ENCODE data around the gene PDGFB. TPM values are rescaled to one million over a fixed set of nuclear protein-coding genes. Genes with fewer than 3 reads are reported as not detected.
A peak's percentile ranks its signal among the peaks of the same experiment; 100 is the strongest.

Gene PDGFB
- total RNA-seq, 5 donors from 2014 or later (not counting 1 experiment from before 2014, with no cell fraction given), result 2.9 to 18.3 (median 4.6) TPM

GRCh38 chr22:39207141-39208012 is 37.4 kb downstream of the PDGFB start:
- Histone ChIP-seq H3K4me1 (ENCODE audit: control insufficient read depth in 1 of 2, extremely low read depth in 1 of 2, insufficient read depth in 2 of 2, low read length in 2 of 2) (peaks cover 0 to 36% of the 10 kb centered on the region in 2 experiments), H3K4me3 (ENCODE audit: control insufficient read depth in 1 of 2, extremely low read depth in 1 of 2, low read length in 1 of 2) (no peak overlapping the region), H3K9me3 (no peaks in the 10 kb centered on the region), H3K27ac (ENCODE audit: low read length) (no peak overlapping the region), H3K27me3 (replicated peaks in 1 of 2; ENCODE audit: control insufficient read depth in 2 of 2, extremely low read depth in 1 of 2, insufficient read depth in 2 of 2, low read length in 1 of 2) (peaks cover 0 to 8% of the 10 kb centered on the region in 2 experiments), H3K36me3 (ENCODE audit: control insufficient read depth in 2 of 2, extremely low read depth in 1 of 2, insufficient read depth in 1 of 2, low read length in 1 of 2) (no peaks in the 10 kb centered on the region)
- DNase-seq (peak in 2 of 35 experiments; percentile 6 to 16), ATAC-seq (replicated peaks in 1 of 4) (peak in 2 of 4 experiments; percentile 17 to 28)
- 48% methylated on average over 10 of the region's 15 CpGs for WGBS (ENCODE audit: insufficient coverage)
- H3K36me3 Mint-ChIP-seq, result no peaks in the 10 kb centered on the region
- peaks cover 4 to 6% of the 10 kb centered on the region in 2 donors for H3K27me3 Mint-ChIP-seq
- H3K4me3 Mint-ChIP-seq, result peak overlapping the region in 2 of 3 donors; percentile 43 to 48
- CTCF ChIA-PET, result no interaction called here
- peak overlapping the region; percentile 62 to 84 for H3K27ac Mint-ChIP-seq
- POLR2A ChIA-PET, result no interaction called here
- no peaks in the 10 kb centered on the region for H3K9me3 Mint-ChIP-seq
- H3K4me1 Mint-ChIP-seq, result peaks cover 23 to 27% (median 24%) of the 10 kb centered on the region in 3 donors

GRCh38 chr22:39206491-39206890 is 38.3 kb downstream of the PDGFB start:
- DNase-seq (no peak), ATAC-seq (replicated peaks in 1 of 4) (no peak)
- peaks cover 23 to 27% (median 24%) of the 10 kb centered on the region in 3 donors for H3K4me1 Mint-ChIP-seq
- WGBS (ENCODE audit: insufficient coverage), result 100% methylated on average over 4 of the region's 7 CpGs
- no peak overlapping the region for H3K4me3 ChIP-seq (ENCODE audit: control insufficient read depth in 1 of 2, extremely low read depth in 1 of 2, low read length in 1 of 2)
- H3K36me3 Mint-ChIP-seq, result no peaks in the 10 kb centered on the region
- ChIA-PET POLR2A (interaction anchor here (0.7 kb wide), 4 partner anchors 32 to 1195 kb away, joined by 4 to 8 read pairs (median 5); no protein-coding TSS in a partner anchor), CTCF (interaction anchor here in 1 of 2 donors (1.0 kb wide), 1 partner anchor 35 kb away, joined by 3 read pairs; no protein-coding TSS in a partner anchor)
- H3K27ac ChIP-seq (ENCODE audit: low read length), result no peak overlapping the region
- peaks cover 0 to 8% of the 10 kb centered on the region in 2 experiments for H3K27me3 ChIP-seq (replicated peaks in 1 of 2; ENCODE audit: control insufficient read depth in 2 of 2, extremely low read depth in 1 of 2, insufficient read depth in 2 of 2, low read length in 1 of 2)
- H3K9me3 ChIP-seq, result no peaks in the 10 kb centered on the region
- no peaks in the 10 kb centered on the region for H3K36me3 ChIP-seq (ENCODE audit: control insufficient read depth in 2 of 2, extremely low read depth in 1 of 2, insufficient read depth in 1 of 2, low read length in 1 of 2)
- no peak overlapping the region for H3K27ac Mint-ChIP-seq
- H3K4me1 ChIP-seq (ENCODE audit: control insufficient read depth in 1 of 2, extremely low read depth in 1 of 2, insufficient read depth in 2 of 2, low read length in 2 of 2), result peaks cover 0 to 36% of the 10 kb centered on the region in 2 experiments
- H3K9me3 Mint-ChIP-seq, result no peaks in the 10 kb centered on the region
- peak overlapping the region in 1 of 3 donors; percentile 29 for H3K4me3 Mint-ChIP-seq
- peaks cover 3 to 4% of the 10 kb centered on the region in 2 donors for H3K27me3 Mint-ChIP-seq

DNA sequence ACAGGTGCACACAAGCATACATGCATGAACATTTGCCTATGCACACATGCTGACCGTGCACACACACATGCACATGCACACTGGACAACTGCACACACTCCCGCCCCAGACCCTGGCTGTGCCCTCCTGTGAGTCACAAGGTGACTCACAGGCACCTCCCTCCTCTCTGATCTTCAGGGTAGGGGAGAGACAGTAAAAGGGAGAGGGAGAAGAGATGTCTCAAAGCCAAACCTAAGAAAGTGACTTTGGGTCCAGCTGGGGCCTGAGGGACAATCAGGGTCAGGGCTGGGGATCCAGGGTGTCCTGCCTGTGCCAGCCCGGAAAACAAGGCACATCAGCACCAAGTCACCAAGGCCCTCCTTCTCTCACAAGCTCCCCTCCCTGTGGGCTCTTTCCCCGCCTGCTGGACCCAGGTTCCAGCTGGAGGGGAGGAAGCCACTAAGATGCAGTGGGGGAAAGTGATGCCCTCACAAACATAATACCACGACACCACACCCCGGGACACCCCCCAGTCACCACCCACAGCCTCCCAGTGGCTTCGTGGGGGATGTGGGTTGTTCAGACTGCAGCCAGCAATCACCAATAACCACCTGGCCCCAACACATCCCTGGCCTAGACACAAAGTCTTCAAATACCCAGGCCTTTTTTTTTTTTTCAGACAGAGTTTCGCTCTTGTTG is 39.3 kb downstream of the PDGFB start:
- Histone ChIP-seq H3K4me3 (ENCODE audit: control insufficient read depth in 1 of 2, extremely low read depth in 1 of 2, low read length in 1 of 2) (no peak overlapping the region), H3K9me3 (no peaks in the 10 kb centered on the region), H3K27ac (ENCODE audit: low read length) (peak overlapping the region; percentile 52), H3K27me3 (replicated peaks in 1 of 2; ENCODE audit: control insufficient read depth in 2 of 2, extremely low read depth in 1 of 2, insufficient read depth in 2 of 2, low read length in 1 of 2) (peaks cover 0 to 8% of the 10 kb centered on the region in 2 experiments), H3K4me1 (ENCODE audit: control insufficient read depth in 1 of 2, extremely low read depth in 1 of 2, insufficient read depth in 2 of 2, low read length in 2 of 2) (peaks cover 0 to 36% of the 10 kb centered on the region in 2 experiments), H3K36me3 (ENCODE audit: control insufficient read depth in 2 of 2, extremely low read depth in 1 of 2, insufficient read depth in 1 of 2, low read length in 1 of 2) (no peaks in the 10 kb centered on the region)
- peak; percentile 72 to 87 (median 80) for ATAC-seq (replicated peaks in 1 of 4)
- Mint-ChIP-seq H3K36me3 (no peaks in the 10 kb centered on the region), H3K4me1 (peaks cover 23 to 27% (median 24%) of the 10 kb centered on the region in 3 donors), H3K27me3 (peaks cover 3 to 4% of the 10 kb centered on the region in 2 donors), H3K27ac (peak overlapping the region; percentile 46 to 74), H3K9me3 (no peaks in the 10 kb centered on the region), H3K4me3 (peak overlapping the region; percentile 13 to 41 (median 29))
- ChIA-PET POLR2A (interaction anchor here (0.6 to 0.7 kb wide), 6 partner anchors 31 to 1196 kb away, joined by 3 to 8 read pairs (median 5); no protein-coding TSS in a partner anchor), CTCF (interaction anchor here in 1 of 2 donors (0.9 to 1.0 kb wide), 2 partner anchors 34 to 67 kb away, joined by 3 read pairs; no protein-coding TSS in a partner anchor)
- DNase-seq, result peak in 32 of 35 experiments; percentile 7 to 68 (median 46)
- 0% methylated on average over 1 of the region's 8 CpGs for WGBS (ENCODE audit: insufficient coverage)

- CTCF ChIA-PET, result no interaction called here
- ATAC-seq (replicated peaks in 1 of 4) (no peak), DNase-seq (no peak)
- H3K4me1 Mint-ChIP-seq, result peaks cover 23 to 27% (median 24%) of the 10 kb centered on the region in 3 donors
- Histone ChIP-seq H3K27ac (ENCODE audit: low read length) (no peak overlapping the region), H3K4me3 (ENCODE audit: control insufficient read depth in 1 of 2, extremely low read depth in 1 of 2, low read length in 1 of 2) (no peak overlapping the region), H3K4me1 (ENCODE audit: control insufficient read depth in 1 of 2, extremely low read depth in 1 of 2, insufficient read depth in 2 of 2, low read length in 2 of 2) (peaks cover 0 to 36% of the 10 kb centered on the region in 2 experiments), H3K9me3 (no peaks in the 10 kb centered on the region), H3K36me3 (ENCODE audit: control insufficient read depth in 2 of 2, extremely low read depth in 1 of 2, insufficient read depth in 1 of 2, low read length in 1 of 2) (no peaks in the 10 kb centered on the region), H3K27me3 (replicated peaks in 1 of 2; ENCODE audit: control insufficient read depth in 2 of 2, extremely low read depth in 1 of 2, insufficient read depth in 2 of 2, low read length in 1 of 2) (peaks cover 0 to 8% of the 10 kb centered on the region in 2 experiments)
- H3K27ac Mint-ChIP-seq, result no peak overlapping the region
- H3K9me3 Mint-ChIP-seq, result no peaks in the 10 kb centered on the region
- POLR2A ChIA-PET, result no interaction called here
- H3K4me3 Mint-ChIP-seq, result no peak overlapping the region
- H3K36me3 Mint-ChIP-seq, result no peaks in the 10 kb centered on the region
- WGBS (ENCODE audit: insufficient coverage), result 100% methylated on average over 6 of the region's 8 CpGs
- H3K27me3 Mint-ChIP-seq, result peaks cover 3 to 4% of the 10 kb centered on the region in 2 donors
These were observed 40.6 kb downstream of the PDGFB start for GRCh38 chr22:39204216-39204615.

- Histone ChIP-seq H3K4me3 (ENCODE audit: control insufficient read depth in 1 of 2, extremely low read depth in 1 of 2, low read length in 1 of 2) (no peak overlapping the region), H3K27me3 (replicated peaks in 1 of 2; ENCODE audit: control insufficient read depth in 2 of 2, extremely low read depth in 1 of 2, insufficient read depth in 2 of 2, low read length in 1 of 2) (no peaks in the 10 kb centered on the region), H3K27ac (ENCODE audit: low read length) (no peak overlapping the region), H3K36me3 (ENCODE audit: control insufficient read depth in 2 of 2, extremely low read depth in 1 of 2, insufficient read depth in 1 of 2, low read length in 1 of 2) (no peaks in the 10 kb centered on the region), H3K4me1 (ENCODE audit: control insufficient read depth in 1 of 2, extremely low read depth in 1 of 2, insufficient read depth in 2 of 2, low read length in 2 of 2) (no peaks in the 10 kb centered on the region), H3K9me3 (no peaks in the 10 kb centered on the region)
- no peaks in the 10 kb centered on the region for H3K36me3 Mint-ChIP-seq
- H3K4me1 Mint-ChIP-seq, result peaks cover 0 to 6% (median 5%) of the 10 kb centered on the region in 3 donors
- no peaks in the 10 kb centered on the region for H3K27me3 Mint-ChIP-seq
- H3K27ac Mint-ChIP-seq, result no peak overlapping the region
- ChIA-PET POLR2A (no interaction called here), CTCF (no interaction called here)
- H3K9me3 Mint-ChIP-seq, result peaks cover 0 to 12% (median 4%) of the 10 kb centered on the region in 3 donors
- no peak overlapping the region for H3K4me3 Mint-ChIP-seq
- no CpG with 5 or more reads among the region's 5 CpGs for WGBS (ENCODE audit: insufficient coverage)
- ATAC-seq (replicated peaks in 1 of 4), result no peak
- DNase-seq, result no peak
These were observed 47.2 kb downstream of the PDGFB start for GRCh38 chr22:39197578-39197977.

DNA sequence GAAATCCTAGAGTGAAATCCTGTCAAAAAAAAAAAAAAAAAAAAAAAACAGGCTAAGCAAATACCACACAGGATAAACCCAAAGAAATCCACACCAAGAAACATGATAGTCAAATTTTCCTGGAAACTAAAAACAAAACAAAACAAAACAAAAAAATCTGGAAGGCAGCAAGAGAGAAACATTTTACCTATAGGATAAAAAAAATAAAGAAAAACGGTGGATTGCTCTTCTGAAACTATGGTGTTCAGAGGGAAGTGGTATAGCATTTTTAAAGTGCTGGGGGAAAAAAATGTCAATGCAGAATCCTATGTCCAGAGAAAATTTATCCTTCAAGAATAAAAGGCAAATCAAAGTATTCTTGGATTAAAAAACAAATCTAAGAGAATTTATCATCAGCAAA is 50.7 kb downstream of the PDGFB start:
- Histone ChIP-seq H3K27ac (ENCODE audit: low read length) (no peak overlapping the region), H3K9me3 (no peaks in the 10 kb centered on the region), H3K4me1 (ENCODE audit: control insufficient read depth in 1 of 2, extremely low read depth in 1 of 2, insufficient read depth in 2 of 2, low read length in 2 of 2) (no peaks in the 10 kb centered on the region), H3K4me3 (ENCODE audit: control insufficient read depth in 1 of 2, extremely low read depth in 1 of 2, low read length in 1 of 2) (no peak overlapping the region), H3K36me3 (ENCODE audit: control insufficient read depth in 2 of 2, extremely low read depth in 1 of 2, insufficient read depth in 1 of 2, low read length in 1 of 2) (no peaks in the 10 kb centered on the region), H3K27me3 (replicated peaks in 1 of 2; ENCODE audit: control insufficient read depth in 2 of 2, extremely low read depth in 1 of 2, insufficient read depth in 2 of 2, low read length in 1 of 2) (peaks cover 0 to 11% of the 10 kb centered on the region in 2 experiments)
- peaks cover 0 to 12% (median 4%) of the 10 kb centered on the region in 3 donors for H3K9me3 Mint-ChIP-seq
- ATAC-seq (replicated peaks in 1 of 4) (no peak), DNase-seq (no peak)
- WGBS (ENCODE audit: insufficient coverage), result no CpG with 5 or more reads among the region's 1 CpG
- H3K4me1 Mint-ChIP-seq, result peaks cover 0 to 6% (median 5%) of the 10 kb centered on the region in 3 donors
- no peaks in the 10 kb centered on the region for H3K36me3 Mint-ChIP-seq
- no peak overlapping the region for H3K4me3 Mint-ChIP-seq
- no peak overlapping the region for H3K27ac Mint-ChIP-seq
- ChIA-PET POLR2A (interaction anchor here in 1 of 2 donors (0.7 kb wide), 1 partner anchor 127 kb away, joined by 3 read pairs; no protein-coding TSS in a partner anchor), CTCF (interaction anchor here in 1 of 2 donors (0.7 kb wide), 1 partner anchor 76 kb away, joined by 3 read pairs; no protein-coding TSS in a partner anchor)
- peaks cover 0 to 3% of the 10 kb centered on the region in 2 donors for H3K27me3 Mint-ChIP-seq

Data from T-cell (primary cell).